OCI-LY7 (cell line): ENCODE measurements around the gene WIPF3.

Experiments
- CTCF ChIP-seq: fragments of 200-600 bp; sonication (generic); conservative IDR thresholded peaks from 2 replicates; pipeline ENCODE4 v1.5.1; 2014; ENCODE audit warnings: mild to moderate bottlenecking, antibody characterized with exemption, low read length, moderate library complexity, mixed read lengths
- EZH2phosphoT487 ChIP-seq: fragments of 200-600 bp; sonication (generic); IDR thresholded peaks from 2 replicates; pipeline ENCODE4 v1.6.1; 2018; ENCODE audit warnings: low read depth, borderline replicate concordance, mild to moderate bottlenecking, mixed run types, antibody characterized with exemption, low read length, moderate library complexity, mixed read lengths

DNA sequence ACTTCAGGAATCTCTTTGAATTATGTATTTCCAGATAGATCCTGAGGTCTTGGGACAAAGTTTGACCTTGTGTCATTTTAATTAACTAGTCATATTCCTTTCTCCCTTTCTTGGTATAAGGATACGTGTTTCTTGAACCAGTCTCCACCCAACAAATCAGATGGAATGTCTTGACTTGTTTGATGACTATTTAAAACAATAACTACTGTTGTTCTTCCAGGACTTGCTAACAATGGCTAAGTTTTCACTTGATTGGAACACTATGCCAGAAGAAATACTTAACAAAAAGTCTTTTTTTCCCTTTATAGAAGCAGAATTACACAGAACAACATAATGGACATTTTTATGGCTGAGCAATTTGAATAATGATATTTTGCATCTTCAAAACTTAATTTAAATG, 43.0 kb upstream of the WIPF3 start:
- TF ChIP-seq CTCF (no peak), EZH2phosphoT487 (no peak)
